Measurements from ENCODE around the gene HMGB4. TPM values are rescaled to one million over a fixed set of nuclear protein-coding genes. Genes with fewer than 3 reads are reported as not detected.
A peak's percentile ranks its signal among the peaks of the same experiment; 100 is the strongest.

HMGB4 gene
- total RNA-seq, 1 donor from 2014 or later, result not detected

GRCh38 chr1:33826711-33827110 lies 37.2 kb upstream of the HMGB4 start:
- Mint-ChIP-seq H3K27ac (ENCODE audit: unreplicated experiment) (no peak overlapping the region), H3K27me3 (ENCODE audit: unreplicated experiment) (no peaks in the 10 kb centered on the region), H3K4me1 (ENCODE audit: unreplicated experiment) (no peaks in the 10 kb centered on the region), H3K9me3 (ENCODE audit: unreplicated experiment) (peaks cover 40% of the 10 kb centered on the region), H3K36me3 (ENCODE audit: unreplicated experiment) (no peaks in the 10 kb centered on the region), H3K4me3 (ENCODE audit: unreplicated experiment) (no peak overlapping the region)
- peak; percentile 65 for DNase-seq (ENCODE audit: extremely low spot score, unreplicated experiment)
- no peak for TF ChIP-seq CTCF (IDR thresholded peaks at IDR 0.05)

GRCh38 chr1:33828059-33828458 lies 35.8 kb upstream of the HMGB4 start:
- no peaks in the 10 kb centered on the region for H3K27me3 Mint-ChIP-seq (ENCODE audit: unreplicated experiment)
- no peak for TF ChIP-seq CTCF (IDR thresholded peaks at IDR 0.05)
- no peaks in the 10 kb centered on the region for H3K36me3 Mint-ChIP-seq (ENCODE audit: unreplicated experiment)
- peak; percentile 68 for DNase-seq (ENCODE audit: extremely low spot score, unreplicated experiment)
- H3K4me3 Mint-ChIP-seq (ENCODE audit: unreplicated experiment), result no peak overlapping the region
- H3K4me1 Mint-ChIP-seq (ENCODE audit: unreplicated experiment), result no peaks in the 10 kb centered on the region
- H3K27ac Mint-ChIP-seq (ENCODE audit: unreplicated experiment), result no peak overlapping the region
- H3K9me3 Mint-ChIP-seq (ENCODE audit: unreplicated experiment), result peaks cover 39% of the 10 kb centered on the region

GRCh38 chr1:33828654-33829053 lies 35.2 kb upstream of the HMGB4 start:
- TF ChIP-seq CTCF (IDR thresholded peaks at IDR 0.05), result no peak
- no peaks in the 10 kb centered on the region for H3K27me3 Mint-ChIP-seq (ENCODE audit: unreplicated experiment)
- H3K4me1 Mint-ChIP-seq (ENCODE audit: unreplicated experiment), result no peaks in the 10 kb centered on the region
- H3K9me3 Mint-ChIP-seq (ENCODE audit: unreplicated experiment), result peaks cover 39% of the 10 kb centered on the region
- H3K4me3 Mint-ChIP-seq (ENCODE audit: unreplicated experiment), result no peak overlapping the region
- H3K36me3 Mint-ChIP-seq (ENCODE audit: unreplicated experiment), result no peaks in the 10 kb centered on the region
- H3K27ac Mint-ChIP-seq (ENCODE audit: unreplicated experiment), result no peak overlapping the region
- peak; percentile 11 for DNase-seq (ENCODE audit: extremely low spot score, unreplicated experiment)

- H3K36me3 Mint-ChIP-seq (ENCODE audit: unreplicated experiment), result no peaks in the 10 kb centered on the region
- H3K9me3 Mint-ChIP-seq (ENCODE audit: unreplicated experiment), result peaks cover 15% of the 10 kb centered on the region
- H3K27ac Mint-ChIP-seq (ENCODE audit: unreplicated experiment), result no peak overlapping the region
- no peaks in the 10 kb centered on the region for H3K27me3 Mint-ChIP-seq (ENCODE audit: unreplicated experiment)
- H3K4me1 Mint-ChIP-seq (ENCODE audit: unreplicated experiment), result no peaks in the 10 kb centered on the region
- no peak for TF ChIP-seq CTCF (IDR thresholded peaks at IDR 0.05)
- no peak for DNase-seq (ENCODE audit: extremely low spot score, unreplicated experiment)
- no peak overlapping the region for H3K4me3 Mint-ChIP-seq (ENCODE audit: unreplicated experiment)
Observed at GRCh38 chr1:33836911-33837310, 27.0 kb upstream of the HMGB4 start.

- DNase-seq (ENCODE audit: extremely low spot score, unreplicated experiment), result no peak
- Mint-ChIP-seq H3K9me3 (ENCODE audit: unreplicated experiment) (peaks cover 9% of the 10 kb centered on the region), H3K27me3 (ENCODE audit: unreplicated experiment) (no peaks in the 10 kb centered on the region), H3K36me3 (ENCODE audit: unreplicated experiment) (no peaks in the 10 kb centered on the region), H3K4me3 (ENCODE audit: unreplicated experiment) (no peak overlapping the region), H3K27ac (ENCODE audit: unreplicated experiment) (no peak overlapping the region), H3K4me1 (ENCODE audit: unreplicated experiment) (no peaks in the 10 kb centered on the region)
- no peak for TF ChIP-seq CTCF (IDR thresholded peaks at IDR 0.05)
Observed at GRCh38 chr1:33837635-33838034, 26.2 kb upstream of the HMGB4 start.
